ENCODE data around the gene MAML2. TPM values are rescaled to one million over a fixed set of nuclear protein-coding genes. Genes with fewer than 3 reads are reported as not detected.
A peak's percentile ranks its signal among the peaks of the same experiment; 100 is the strongest.

MAML2 gene
- total and polyA plus RNA-seq, 2 of the 8 experiments (the other 6 are each of a cell fraction or from before 2014, with no cell fraction given): 3.8 to 6.6 TPM

DNA sequence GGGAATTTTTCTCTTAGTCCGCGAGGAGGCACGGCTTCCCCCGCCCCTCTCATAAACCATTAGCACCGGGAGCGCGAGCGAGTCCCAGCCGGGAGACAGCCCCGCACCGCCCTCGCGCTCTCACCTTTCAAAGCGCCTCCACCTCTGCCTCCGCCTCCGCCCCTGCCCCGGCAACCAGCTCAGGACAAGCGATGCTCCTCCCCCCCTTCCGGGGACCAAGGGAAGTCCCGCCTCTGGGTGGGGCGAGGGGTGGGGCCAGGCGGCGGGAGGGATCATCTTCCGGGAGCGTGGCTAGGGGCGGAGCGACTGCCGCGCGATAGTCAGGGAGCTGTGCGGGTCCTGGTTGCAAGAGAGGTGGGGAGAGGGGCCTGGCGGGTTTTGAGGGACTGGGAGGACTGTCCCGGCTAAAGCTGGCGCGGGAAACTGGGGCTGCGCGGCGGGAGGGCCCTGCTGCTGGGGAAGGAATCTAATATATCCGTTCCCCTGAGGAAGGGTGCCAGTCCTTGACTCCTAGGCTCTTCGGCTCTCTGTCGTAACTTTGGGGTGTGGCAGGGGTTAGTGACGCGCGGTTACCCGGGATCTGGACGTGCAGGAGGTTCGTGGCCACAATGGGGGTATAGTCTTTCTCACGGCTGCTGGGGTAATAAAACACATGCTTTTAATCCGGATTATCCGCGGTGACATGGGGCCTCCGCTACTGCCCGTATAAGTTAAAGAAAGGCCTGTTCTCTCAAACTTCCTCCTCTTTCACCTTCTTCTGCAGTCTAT is 46.9 kb upstream of the MAML2 start, which contains the start of the genes CCDC82 and JRKL (continued):
- TF ChIP-seq, protein P1, sequence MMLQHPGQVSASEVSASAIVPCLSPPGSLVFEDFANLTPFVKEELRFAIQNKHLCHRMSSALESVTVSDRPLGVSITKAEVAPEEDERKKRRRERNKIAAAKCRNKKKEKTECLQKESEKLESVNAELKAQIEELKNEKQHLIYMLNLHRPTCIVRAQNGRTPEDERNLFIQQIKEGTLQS (IDR thresholded peaks at IDR 0.05; ENCODE audit: insufficient read depth, low read depth, low read length): no peak
- TF ChIP-seq CREB1 (IDR thresholded peaks at IDR 0.05) (peak; percentile 43), ASH2L (IDR thresholded peaks at IDR 0.05; ENCODE audit: low read length) (peak; percentile 49), RXRA (IDR thresholded peaks at IDR 0.05; ENCODE audit: insufficient read depth, low read depth, low read length) (no peak), KDM4A (IDR thresholded peaks at IDR 0.05; ENCODE audit: low read depth, low read length, severe bottlenecking) (peak; percentile 93), RNF2 (IDR thresholded peaks at IDR 0.05; ENCODE audit: borderline replicate concordance, low read depth, low read length, missing control alignments, poor library complexity, severe bottlenecking) (no peak), SAP30 (IDR thresholded peaks at IDR 0.05; ENCODE audit: insufficient read depth, insufficient replicate concordance, low read length) (no peak), POLR2AphosphoS5 (IDR thresholded peaks at IDR 0.05; ENCODE audit: low read depth, low read length) (peak; percentile 61)
